ENCODE results near the gene WSCD1.

Gene WSCD1

DNA sequence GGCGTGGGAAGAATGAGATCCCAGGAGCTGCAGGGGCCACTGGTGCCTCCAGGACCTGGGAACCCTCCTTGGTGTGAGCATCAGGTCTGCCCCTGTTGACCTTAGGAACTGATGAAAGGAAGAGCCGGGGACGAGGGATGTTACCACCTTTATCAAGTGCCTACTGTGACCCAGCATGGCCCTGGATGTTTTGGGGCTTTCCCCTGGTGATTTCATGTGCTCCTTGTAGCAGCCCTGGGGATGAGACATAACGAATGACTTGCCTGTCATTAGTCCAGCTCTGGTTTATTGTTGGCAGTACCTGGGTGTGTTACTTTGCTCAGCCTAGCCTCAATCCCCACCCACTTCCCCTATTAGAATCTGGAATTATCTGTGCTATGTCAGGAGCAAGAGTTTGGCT is 39.9 kb downstream of the WSCD1 start:
- no peak overlapping the region for H3K4me3 ChIP-seq (ENCODE audit: low read depth, low read length)
- TF ChIP-seq, protein P1, sequence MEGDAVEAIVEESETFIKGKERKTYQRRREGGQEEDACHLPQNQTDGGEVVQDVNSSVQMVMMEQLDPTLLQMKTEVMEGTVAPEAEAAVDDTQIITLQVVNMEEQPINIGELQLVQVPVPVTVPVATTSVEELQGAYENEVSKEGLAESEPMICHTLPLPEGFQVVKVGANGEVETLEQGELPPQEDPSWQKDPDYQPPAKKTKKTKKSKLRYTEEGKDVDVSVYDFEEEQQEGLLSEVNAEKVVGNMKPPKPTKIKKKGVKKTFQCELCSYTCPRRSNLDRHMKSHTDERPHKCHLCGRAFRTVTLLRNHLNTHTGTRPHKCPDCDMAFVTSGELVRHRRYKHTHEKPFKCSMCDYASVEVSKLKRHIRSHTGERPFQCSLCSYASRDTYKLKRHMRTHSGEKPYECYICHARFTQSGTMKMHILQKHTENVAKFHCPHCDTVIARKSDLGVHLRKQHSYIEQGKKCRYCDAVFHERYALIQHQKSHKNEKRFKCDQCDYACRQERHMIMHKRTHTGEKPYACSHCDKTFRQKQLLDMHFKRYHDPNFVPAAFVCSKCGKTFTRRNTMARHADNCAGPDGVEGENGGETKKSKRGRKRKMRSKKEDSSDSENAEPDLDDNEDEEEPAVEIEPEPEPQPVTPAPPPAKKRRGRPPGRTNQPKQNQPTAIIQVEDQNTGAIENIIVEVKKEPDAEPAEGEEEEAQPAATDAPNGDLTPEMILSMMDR (IDR thresholded peaks at IDR 0.05; ENCODE audit: borderline replicate concordance, insufficient read depth, low read depth, low read length), result no peak

DNA sequence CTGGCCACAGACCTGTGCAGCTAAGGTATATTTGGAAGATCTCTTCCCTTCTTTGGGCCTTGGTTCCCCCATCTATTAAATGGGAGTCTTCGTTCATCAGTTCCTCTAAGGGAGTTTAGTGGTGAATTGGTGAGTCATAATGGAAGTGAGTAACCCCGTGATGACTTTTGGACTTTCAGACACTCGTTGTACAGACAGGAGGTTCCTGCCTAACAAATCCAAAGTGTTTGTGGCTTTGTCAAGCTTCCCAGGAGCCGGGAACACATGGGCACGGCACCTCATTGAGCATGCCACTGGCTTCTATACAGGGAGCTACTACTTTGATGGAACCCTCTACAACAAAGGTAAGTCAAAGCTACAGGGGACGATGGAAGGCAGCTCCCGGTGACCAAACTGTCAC is 40.4 kb downstream of the WSCD1 start:
- H3K4me3 ChIP-seq (ENCODE audit: low read depth, low read length), result no peak overlapping the region
- TF ChIP-seq, protein P1 (IDR thresholded peaks at IDR 0.05; ENCODE audit: borderline replicate concordance, insufficient read depth, low read depth, low read length), result no peak

DNA sequence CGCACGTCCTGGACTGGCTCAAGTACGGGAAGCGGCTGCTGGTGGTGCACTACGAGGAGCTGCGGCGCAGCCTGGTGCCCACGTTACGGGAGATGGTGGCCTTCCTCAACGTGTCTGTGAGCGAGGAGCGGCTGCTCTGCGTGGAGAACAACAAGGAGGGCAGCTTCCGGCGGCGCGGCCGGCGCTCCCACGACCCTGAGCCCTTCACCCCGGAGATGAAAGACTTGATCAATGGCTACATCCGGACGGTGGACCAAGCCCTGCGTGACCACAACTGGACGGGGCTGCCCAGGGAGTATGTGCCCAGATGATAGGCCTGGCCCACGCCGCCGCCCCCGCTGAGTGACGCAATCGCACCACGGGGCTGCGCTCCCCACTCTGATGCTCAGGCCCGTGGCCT is 50.2 kb downstream of the WSCD1 start:
- H3K4me3 ChIP-seq (ENCODE audit: low read depth, low read length), result no peak overlapping the region
- TF ChIP-seq, protein P1 (IDR thresholded peaks at IDR 0.05; ENCODE audit: borderline replicate concordance, insufficient read depth, low read depth, low read length), result no peak

DNA sequence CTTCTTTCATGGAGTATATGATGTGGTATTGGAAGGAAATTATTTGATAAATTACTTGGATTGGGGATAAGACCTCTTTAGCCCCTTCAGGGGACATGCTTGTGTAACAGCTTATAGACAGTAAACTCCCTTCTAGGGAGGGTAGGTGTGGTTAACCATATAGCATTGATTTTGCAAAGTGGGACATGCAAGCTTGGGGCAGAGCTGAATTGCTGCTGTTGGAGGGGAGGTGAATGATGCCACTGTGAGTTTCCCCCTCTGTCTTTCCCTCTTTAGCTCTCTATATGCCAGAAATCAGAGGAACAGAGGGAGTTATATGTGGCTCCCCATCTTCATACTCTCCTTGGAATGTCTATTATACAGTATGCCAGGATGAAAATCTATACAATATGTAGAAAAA is 54.7 kb downstream of the WSCD1 start:
- H3K4me3 ChIP-seq (ENCODE audit: low read depth, low read length), result no peak overlapping the region
- TF ChIP-seq, protein P1 (IDR thresholded peaks at IDR 0.05; ENCODE audit: borderline replicate concordance, insufficient read depth, low read depth, low read length), result no peak

DNA sequence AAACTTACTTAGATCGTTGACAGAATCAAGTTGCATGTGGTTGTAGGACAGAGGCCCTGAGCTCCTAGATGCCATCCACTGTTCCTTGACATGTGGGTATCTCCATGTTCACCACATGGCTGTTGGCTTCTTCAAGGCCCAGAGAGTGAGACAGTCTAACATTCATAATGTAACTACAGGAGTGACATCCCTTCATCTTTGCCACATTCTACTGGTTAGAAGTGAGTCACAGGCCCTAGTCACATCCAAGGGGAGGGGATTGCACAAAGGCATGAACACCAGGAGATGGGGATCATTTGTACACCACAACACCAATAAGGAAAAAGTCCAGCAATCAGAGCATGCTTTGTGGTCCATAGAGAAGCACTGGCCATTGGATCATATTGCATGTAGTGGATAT is 56.6 kb downstream of the WSCD1 start:
- TF ChIP-seq, protein P1 (IDR thresholded peaks at IDR 0.05; ENCODE audit: borderline replicate concordance, insufficient read depth, low read depth, low read length), result no peak
- H3K4me3 ChIP-seq (ENCODE audit: low read depth, low read length), result no peak overlapping the region

DNA sequence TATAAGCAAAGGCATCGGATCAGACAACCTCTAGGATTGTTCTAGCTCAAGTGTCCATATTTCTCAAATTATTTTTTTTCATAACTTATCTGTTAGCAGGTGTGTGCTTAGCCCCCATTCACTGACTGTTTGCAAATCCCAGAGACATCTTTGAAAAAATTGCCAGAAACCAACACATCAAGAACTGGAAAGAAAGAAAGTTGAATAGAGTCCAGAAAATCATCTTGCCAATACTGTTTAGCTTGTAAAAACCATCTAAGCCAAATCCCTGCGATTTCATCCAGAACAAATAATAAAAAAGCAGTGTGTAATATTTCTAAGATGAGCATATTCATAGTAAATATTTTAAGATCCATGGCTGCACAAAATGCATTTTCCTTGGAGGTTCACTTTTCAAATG is 64.5 kb downstream of the WSCD1 start:
- no peak overlapping the region for H3K4me3 ChIP-seq (ENCODE audit: low read depth, low read length)
- TF ChIP-seq, protein P1 (IDR thresholded peaks at IDR 0.05; ENCODE audit: borderline replicate concordance, insufficient read depth, low read depth, low read length), result no peak

DNA sequence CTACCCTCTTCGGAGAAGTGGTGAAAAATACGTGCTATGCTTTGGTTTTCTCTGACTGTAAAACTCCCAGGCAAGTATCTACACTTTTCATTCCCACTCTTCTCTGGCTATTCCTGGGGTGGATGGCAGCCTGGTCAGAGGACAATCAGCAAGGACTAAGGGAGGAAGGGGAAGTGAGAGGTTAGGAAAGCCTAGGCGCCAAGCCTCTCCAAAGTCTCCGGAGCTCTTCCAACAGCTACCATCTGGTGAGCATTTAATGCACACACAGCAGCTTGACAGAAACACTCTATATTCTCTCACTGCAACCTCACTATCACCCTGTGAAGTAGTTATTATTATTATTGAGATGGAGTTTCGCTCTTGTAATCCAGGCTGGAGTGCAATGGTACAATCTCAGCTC is 65.1 kb downstream of the WSCD1 start:
- TF ChIP-seq, protein P1 (IDR thresholded peaks at IDR 0.05; ENCODE audit: borderline replicate concordance, insufficient read depth, low read depth, low read length), result no peak
- no peak overlapping the region for H3K4me3 ChIP-seq (ENCODE audit: low read depth, low read length)
